ENCODE data around the gene ATP13A5. TPM values are rescaled to one million over a fixed set of nuclear protein-coding genes. Genes with fewer than 3 reads are reported as not detected.

ATP13A5 gene
- total RNA-seq, 1 experiment from 2014 or later = not detected

DNA sequence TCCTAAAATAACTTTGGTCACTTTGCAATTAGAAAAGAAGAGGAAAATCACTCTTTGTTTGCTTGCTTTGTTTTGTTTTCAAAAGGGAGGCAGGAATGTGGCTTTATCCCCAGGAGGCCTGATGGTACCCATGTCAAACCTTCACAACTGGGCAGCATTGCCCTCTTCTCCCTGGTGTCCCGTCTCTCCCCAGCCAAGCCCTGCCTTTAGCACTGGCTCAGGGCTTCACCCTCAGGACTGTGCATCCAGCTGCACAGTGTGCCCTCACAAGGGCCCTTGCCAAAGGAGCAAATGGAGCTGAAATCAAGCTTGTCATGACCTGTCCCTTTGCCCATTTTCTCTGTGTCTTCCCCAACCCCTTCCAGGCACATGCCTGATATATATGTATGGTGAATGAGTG lies 29.1 kb upstream of the ATP13A5 start:
- DNase-seq (ENCODE audit: low spot score) = no peak
- H3K27ac ChIP-seq (ENCODE audit: low read depth, low read length, poor library complexity, severe bottlenecking) = no peak overlapping the region
- ChIA-PET POLR2A (ENCODE audit: low non-redundant PET) (no interaction called here), CTCF (no interaction called here)
- intact Hi-C loops (cut with micrococcal nuclease; ENCODE audit: unreplicated experiment) = no loop called here
- H3K4me1 ChIP-seq (ENCODE audit: insufficient read depth, low read length, poor library complexity, severe bottlenecking) = no peaks in the 10 kb centered on the region
- H3K4me3 ChIP-seq (ENCODE audit: low read depth, low read length, poor library complexity, severe bottlenecking) = no peak overlapping the region
- H3K27me3 ChIP-seq (replicated peaks; ENCODE audit: insufficient read depth, low read depth, low read length, poor library complexity) = no peaks in the 10 kb centered on the region
- no peaks in the 10 kb centered on the region for H3K36me3 ChIP-seq (ENCODE audit: insufficient read depth, low read length, poor library complexity, severe bottlenecking)
- TF ChIP-seq EZH2 (IDR thresholded peaks at IDR 0.05; ENCODE audit: borderline replicate concordance, low read depth, low read length, poor library complexity, severe bottlenecking) = no peak
- TF ChIP-seq, protein P1, sequence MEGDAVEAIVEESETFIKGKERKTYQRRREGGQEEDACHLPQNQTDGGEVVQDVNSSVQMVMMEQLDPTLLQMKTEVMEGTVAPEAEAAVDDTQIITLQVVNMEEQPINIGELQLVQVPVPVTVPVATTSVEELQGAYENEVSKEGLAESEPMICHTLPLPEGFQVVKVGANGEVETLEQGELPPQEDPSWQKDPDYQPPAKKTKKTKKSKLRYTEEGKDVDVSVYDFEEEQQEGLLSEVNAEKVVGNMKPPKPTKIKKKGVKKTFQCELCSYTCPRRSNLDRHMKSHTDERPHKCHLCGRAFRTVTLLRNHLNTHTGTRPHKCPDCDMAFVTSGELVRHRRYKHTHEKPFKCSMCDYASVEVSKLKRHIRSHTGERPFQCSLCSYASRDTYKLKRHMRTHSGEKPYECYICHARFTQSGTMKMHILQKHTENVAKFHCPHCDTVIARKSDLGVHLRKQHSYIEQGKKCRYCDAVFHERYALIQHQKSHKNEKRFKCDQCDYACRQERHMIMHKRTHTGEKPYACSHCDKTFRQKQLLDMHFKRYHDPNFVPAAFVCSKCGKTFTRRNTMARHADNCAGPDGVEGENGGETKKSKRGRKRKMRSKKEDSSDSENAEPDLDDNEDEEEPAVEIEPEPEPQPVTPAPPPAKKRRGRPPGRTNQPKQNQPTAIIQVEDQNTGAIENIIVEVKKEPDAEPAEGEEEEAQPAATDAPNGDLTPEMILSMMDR (conservative IDR thresholded peaks at IDR 0.05; ENCODE audit: low read depth, low read length) = no peak
- no peaks in the 10 kb centered on the region for H3K9me3 ChIP-seq (ENCODE audit: low read depth, low read length, poor library complexity, severe bottlenecking)
- no TSS peak for BruUV-seq (replicated peaks)

DNA sequence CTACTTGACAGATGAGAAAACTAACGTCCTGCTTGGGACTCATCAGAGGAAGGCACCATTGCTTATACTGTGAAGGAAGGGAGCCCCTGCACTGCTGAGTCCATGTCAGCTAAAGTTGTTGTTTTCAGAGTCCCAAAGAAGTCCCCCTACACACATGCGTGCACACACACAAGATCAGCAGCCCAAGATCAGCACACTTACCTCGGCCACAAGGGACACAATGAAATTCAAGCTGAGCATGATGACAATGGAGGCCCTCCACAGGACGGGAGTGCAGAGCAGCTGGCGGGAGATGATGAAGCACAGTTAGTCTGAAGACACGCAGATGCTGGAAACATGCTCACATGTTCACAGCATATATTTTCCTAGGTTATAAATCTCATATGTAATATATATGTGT lies 28.6 kb upstream of the ATP13A5 start:
- no peaks in the 10 kb centered on the region for H3K9me3 ChIP-seq (ENCODE audit: low read depth, low read length, poor library complexity, severe bottlenecking)
- BruUV-seq (replicated peaks) = no TSS peak
- POLR2A ChIA-PET (ENCODE audit: low non-redundant PET) = no interaction called here
- intact Hi-C loops (cut with micrococcal nuclease; ENCODE audit: unreplicated experiment) = no loop called here
- H3K36me3 ChIP-seq (ENCODE audit: insufficient read depth, low read length, poor library complexity, severe bottlenecking) = no peaks in the 10 kb centered on the region
- CTCF ChIA-PET = no interaction called here
- no peak for DNase-seq (ENCODE audit: low spot score)
- TF ChIP-seq, protein P1 (conservative IDR thresholded peaks at IDR 0.05; ENCODE audit: low read depth, low read length) = no peak
- no peak for TF ChIP-seq EZH2 (IDR thresholded peaks at IDR 0.05; ENCODE audit: borderline replicate concordance, low read depth, low read length, poor library complexity, severe bottlenecking)
- no peaks in the 10 kb centered on the region for H3K4me1 ChIP-seq (ENCODE audit: insufficient read depth, low read length, poor library complexity, severe bottlenecking)
- H3K4me3 ChIP-seq (ENCODE audit: low read depth, low read length, poor library complexity, severe bottlenecking) = no peak overlapping the region
- no peak overlapping the region for H3K27ac ChIP-seq (ENCODE audit: low read depth, low read length, poor library complexity, severe bottlenecking)
- no peaks in the 10 kb centered on the region for H3K27me3 ChIP-seq (replicated peaks; ENCODE audit: insufficient read depth, low read depth, low read length, poor library complexity)

DNA sequence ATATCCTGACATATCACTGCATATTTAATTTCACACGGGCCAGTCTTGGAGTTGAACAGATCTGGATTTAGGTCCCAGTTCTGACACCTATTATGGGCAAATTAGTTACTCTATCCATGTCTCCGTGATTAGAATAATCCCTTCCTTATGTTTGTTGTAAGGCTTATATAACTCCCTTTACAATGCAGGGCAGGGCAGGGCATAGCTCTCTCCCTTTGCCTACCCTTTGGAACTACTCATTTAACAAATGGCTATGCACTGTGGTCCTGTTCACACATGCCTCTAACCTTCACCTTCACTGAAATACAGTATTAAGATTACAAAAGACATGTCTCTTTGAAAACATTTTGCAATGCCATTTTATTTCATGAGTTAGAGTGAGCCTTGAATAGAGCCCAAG lies 24.8 kb upstream of the ATP13A5 start:
- H3K4me1 ChIP-seq (ENCODE audit: insufficient read depth, low read length, poor library complexity, severe bottlenecking) = no peaks in the 10 kb centered on the region
- H3K36me3 ChIP-seq (ENCODE audit: insufficient read depth, low read length, poor library complexity, severe bottlenecking) = no peaks in the 10 kb centered on the region
- no TSS peak for BruUV-seq (replicated peaks)
- no peaks in the 10 kb centered on the region for H3K9me3 ChIP-seq (ENCODE audit: low read depth, low read length, poor library complexity, severe bottlenecking)
- H3K4me3 ChIP-seq (ENCODE audit: low read depth, low read length, poor library complexity, severe bottlenecking) = no peak overlapping the region
- no peak overlapping the region for H3K27ac ChIP-seq (ENCODE audit: low read depth, low read length, poor library complexity, severe bottlenecking)
- H3K27me3 ChIP-seq (replicated peaks; ENCODE audit: insufficient read depth, low read depth, low read length, poor library complexity) = no peaks in the 10 kb centered on the region
- CTCF ChIA-PET = no interaction called here
- POLR2A ChIA-PET (ENCODE audit: low non-redundant PET) = no interaction called here
- TF ChIP-seq EZH2 (IDR thresholded peaks at IDR 0.05; ENCODE audit: borderline replicate concordance, low read depth, low read length, poor library complexity, severe bottlenecking) = no peak
- TF ChIP-seq, protein P1 (conservative IDR thresholded peaks at IDR 0.05; ENCODE audit: low read depth, low read length) = no peak
- DNase-seq (ENCODE audit: low spot score) = no peak
- intact Hi-C loops (cut with micrococcal nuclease; ENCODE audit: unreplicated experiment) = no loop called here
